ENCODE results near the gene MLANA.
A peak's percentile ranks its signal among the peaks of the same experiment; 100 is the strongest.

Gene MLANA

GRCh38 chr9:5909976-5910375, 19.3 kb downstream of the MLANA start:
- DNase-seq = no peak

GRCh38 chr9:5910413-5911057, 19.8 kb downstream of the MLANA start:
- no peak for DNase-seq

- DNase-seq = no peak
These were observed 24.7 kb downstream of the MLANA start for GRCh38 chr9:5915438-5915837.

GRCh38 chr9:5917273-5917672, 26.6 kb downstream of the MLANA start:
- no peak for DNase-seq

GRCh38 chr9:5917888-5918287, 27.2 kb downstream of the MLANA start:
- no peak for DNase-seq

GRCh38 chr9:5918460-5918859, 27.8 kb downstream of the MLANA start:
- no peak for DNase-seq

GRCh38 chr9:5920860-5921328, 30.2 kb downstream of the MLANA start:
- DNase-seq = peak; percentile 62

GRCh38 chr9:5922192-5922591, 31.5 kb downstream of the MLANA start:
- DNase-seq = no peak

- no peak for DNase-seq
These were observed 41.0 kb downstream of the MLANA start for GRCh38 chr9:5931657-5932056.

- no peak for DNase-seq
These were observed 47.8 kb downstream of the MLANA start for GRCh38 chr9:5938449-5938848.

GRCh38 chr9:5939530-5939929, 48.8 kb downstream of the MLANA start:
- DNase-seq = no peak

GRCh38 chr9:5941214-5941613, 50.5 kb downstream of the MLANA start:
- DNase-seq = no peak

GRCh38 chr9:5945112-5945511, 54.4 kb downstream of the MLANA start:
- no peak for DNase-seq

GRCh38 chr9:5947912-5948311, 57.2 kb downstream of the MLANA start:
- no peak for DNase-seq

GRCh38 chr9:5949103-5949699, 58.5 kb downstream of the MLANA start:
- DNase-seq = peak; percentile 43

- DNase-seq = no peak
These were observed 59.6 kb downstream of the MLANA start for GRCh38 chr9:5950261-5950660.

- DNase-seq = no peak
These were observed 61.1 kb downstream of the MLANA start for GRCh38 chr9:5951686-5952211.

- no peak for DNase-seq
These were observed 63.3 kb downstream of the MLANA start for GRCh38 chr9:5953743-5954707.

- no peak for DNase-seq
These were observed 66.5 kb downstream of the MLANA start for GRCh38 chr9:5957166-5957565.

- DNase-seq = no peak
These were observed 67.6 kb downstream of the MLANA start for GRCh38 chr9:5958273-5958672.

All from MV-4-11 (cell line).